Coronary artery (tissue), 2 donors: ENCODE results near the gene FAM118B.
"Not testable (repeated sequence)": the region's sequence is repeated elsewhere in the genome, so short reads cannot be mapped to it uniquely, and the experiment has no call there.

Experiments used
- DNase-seq: peaks from one replicate; pipeline ENCODE4 v3.0.0-alpha.2; 2017; ENCODE audit warnings: low spot score
- H3K27ac ChIP-seq, 2 donors: fragments of 200-600 bp; sonication (generic); one replicate each; pipeline ENCODE4 v1.5.1; 2016 to 2019
- H3K4me3 ChIP-seq: fragments of 200-600 bp; sonication (generic); 2 replicates; pipeline ENCODE4 v1.5.1; 2016; ENCODE audit warnings: mild to moderate bottlenecking, moderate library complexity
- CTCF ChIP-seq: fragments of 200-600 bp; sonication (generic); IDR thresholded peaks from one replicate; pipeline ENCODE4 v1.5.1; 2019; ENCODE audit warnings: antibody characterized with exemption

Gene FAM118B

DNA sequence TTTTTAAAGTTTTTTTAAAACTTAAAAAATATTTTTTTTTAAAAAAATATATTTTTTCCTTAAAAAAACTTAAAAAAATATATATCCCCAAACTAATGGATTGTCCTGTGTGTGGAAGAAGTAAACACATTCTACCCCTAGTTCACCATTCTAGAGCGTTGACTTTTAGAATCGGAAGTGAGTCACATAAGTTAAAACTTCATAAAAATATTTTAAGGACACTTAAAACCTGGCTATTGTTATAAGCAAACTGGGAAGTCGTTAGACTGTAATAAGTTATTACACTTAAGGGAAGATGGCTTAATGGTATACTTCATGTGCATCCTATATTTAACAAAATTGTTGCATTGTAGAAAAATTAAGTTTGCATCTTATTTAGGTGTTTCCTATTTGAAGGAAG is 21.1 kb downstream of the FAM118B start:
- Histone ChIP-seq H3K27ac (no peak overlapping the region), H3K4me3 (no peak overlapping the region)
- TF ChIP-seq CTCF, result no peak
- no peak for DNase-seq

DNA sequence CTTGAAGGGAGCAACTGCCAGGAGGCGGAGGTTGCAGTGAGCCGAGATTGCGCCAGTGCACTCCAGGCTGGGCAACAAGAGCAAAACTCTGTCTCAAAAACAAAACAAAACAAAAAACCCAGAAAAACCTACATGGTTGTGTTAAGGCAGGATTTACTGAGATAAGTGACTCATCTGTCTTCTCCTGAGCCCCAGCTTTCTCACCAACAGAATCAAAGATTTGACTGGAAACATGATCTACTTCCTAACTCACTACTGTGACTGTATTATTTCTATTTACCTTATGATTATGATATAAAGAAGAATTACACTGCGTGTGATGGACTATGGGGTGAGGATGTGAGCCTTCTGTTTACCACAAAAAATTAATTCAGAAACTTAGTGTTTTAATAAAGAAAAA is 21.8 kb downstream of the FAM118B start:
- Histone ChIP-seq H3K4me3 (no peak overlapping the region), H3K27ac (no peak overlapping the region)
- no peak for DNase-seq
- TF ChIP-seq CTCF, result no peak

DNA sequence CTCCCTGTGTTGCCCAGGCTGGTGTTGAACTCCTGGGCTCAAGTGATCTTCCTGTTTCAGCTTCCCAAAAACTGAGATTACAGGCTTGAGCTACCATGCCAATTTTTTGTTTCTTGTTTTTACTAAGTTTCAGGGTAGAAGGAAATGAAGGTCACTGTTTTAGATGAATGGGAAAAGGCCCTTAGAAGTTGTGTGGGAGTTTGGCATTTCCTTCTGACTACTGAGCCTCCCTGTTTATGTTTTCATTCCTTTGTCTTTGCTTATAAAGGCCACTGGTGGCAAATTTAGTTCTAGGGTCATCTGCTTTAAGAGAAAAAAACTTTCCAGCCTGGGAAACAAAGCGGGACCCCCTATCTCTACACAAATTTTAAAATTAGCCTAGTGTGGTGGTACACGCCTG is 35.1 kb downstream of the FAM118B start:
- no peak overlapping the region for H3K4me3 ChIP-seq
- no peak for TF ChIP-seq CTCF
- no peak for DNase-seq
- H3K27ac ChIP-seq, result no peak overlapping the region

GRCh38 chr11:126253265-126253664 is 41.7 kb downstream of the FAM118B start:
- no peak for TF ChIP-seq CTCF
- DNase-seq, result no peak
- no peak overlapping the region for H3K4me3 ChIP-seq

DNA sequence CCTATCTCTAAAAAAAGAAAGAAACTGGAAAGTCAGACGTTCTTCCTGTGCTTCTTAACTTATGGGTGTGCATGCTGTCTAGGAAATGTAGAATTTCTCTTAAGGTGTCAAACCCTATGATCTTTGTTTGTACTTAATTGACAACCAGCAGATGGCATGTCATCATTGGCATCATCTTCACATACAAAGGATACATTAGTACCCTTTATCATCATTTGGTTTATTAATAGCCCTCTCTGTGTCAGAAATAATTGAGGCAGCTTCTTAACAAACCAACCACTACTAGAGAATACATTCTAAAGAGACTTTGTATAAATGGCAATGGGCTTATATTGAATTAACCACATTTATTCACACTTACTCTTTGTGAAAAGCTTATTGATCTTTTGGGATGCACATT is 43.2 kb downstream of the FAM118B start:
- H3K27ac ChIP-seq, result no peak overlapping the region
- no peak for TF ChIP-seq CTCF
- no peak overlapping the region for H3K4me3 ChIP-seq
- DNase-seq, result no peak

More at GRCh38 chr11:126253265-126253664, 41.7 kb downstream of the FAM118B start:
- H3K27ac ChIP-seq, result no peak overlapping the region

DNA sequence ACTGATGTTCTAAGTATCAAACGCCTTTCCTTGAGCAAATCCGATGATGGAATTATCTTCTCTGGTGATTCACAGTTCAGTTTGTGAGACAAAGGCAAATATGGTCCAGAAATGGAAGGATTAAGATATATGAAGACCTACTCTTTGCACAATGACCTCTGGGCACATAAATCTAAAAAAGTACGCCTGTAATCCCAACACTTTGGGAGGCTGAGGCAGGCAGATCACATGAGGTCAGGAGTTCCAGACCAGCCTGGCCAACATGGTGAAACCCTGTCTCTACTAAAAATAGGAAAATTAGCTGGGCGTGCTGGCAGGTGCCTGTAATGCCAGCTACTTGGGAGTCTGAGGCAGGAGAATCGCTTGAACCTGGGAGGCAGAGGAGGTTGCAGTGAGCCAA is 43.9 kb downstream of the FAM118B start:
- not testable (repeated sequence) for H3K27ac ChIP-seq, H3K4me3 ChIP-seq, DNase-seq

DNA sequence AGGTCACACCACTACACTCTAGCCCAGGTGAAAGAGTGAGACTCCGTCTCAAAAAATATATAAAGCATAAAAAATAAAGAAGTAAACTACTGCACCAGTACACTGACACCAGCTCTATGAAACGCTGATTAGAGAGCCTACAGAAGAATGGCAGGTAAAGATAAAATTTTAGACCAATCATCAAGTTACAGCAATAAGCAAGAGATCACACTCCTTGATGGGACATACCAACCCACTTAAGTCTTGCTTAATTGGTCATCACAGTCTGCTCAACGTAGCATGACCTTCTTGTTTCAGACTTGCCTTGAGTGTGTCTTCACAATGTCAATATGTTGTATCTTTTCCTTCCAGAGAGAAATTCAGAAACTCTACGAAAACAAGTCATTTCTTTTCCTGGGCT is 44.6 kb downstream of the FAM118B start:
- Histone ChIP-seq H3K27ac (no peak overlapping the region), H3K4me3 (no peak overlapping the region)
- no peak for DNase-seq
- no peak for TF ChIP-seq CTCF

GRCh38 chr11:126257144-126257543 is 45.6 kb downstream of the FAM118B start:
- H3K4me3 ChIP-seq, result no peak overlapping the region
- no peak for TF ChIP-seq CTCF
- no peak overlapping the region for H3K27ac ChIP-seq
- no peak for DNase-seq
